ENCODE measurements around the gene CGB1.
A peak's percentile ranks its signal among the peaks of the same experiment; 100 is the strongest.
"Not testable (repeated sequence)": the region's sequence is repeated elsewhere in the genome, so short reads cannot be mapped to it uniquely, and the experiment has no call there.

The CGB1 gene

GRCh38 chr19:49020931-49021895, 15.5 kb downstream of the CGB1 start:
- no peak for ATAC-seq

GRCh38 chr19:49020342-49020741, 16.4 kb downstream of the CGB1 start:
- ATAC-seq = no peak

- peak; percentile 40 to 44 for ATAC-seq
Measured at GRCh38 chr19:49019242-49019932, 17.3 kb downstream of the CGB1 start.

- ATAC-seq = not testable (repeated sequence)
Measured at GRCh38 chr19:49018388-49019241, 18.1 kb downstream of the CGB1 start.

- ATAC-seq = peak; percentile 80 to 82
Measured at GRCh38 chr19:49017666-49018351, 18.9 kb downstream of the CGB1 start.

- ATAC-seq = no peak
Measured at GRCh38 chr19:49017041-49017665, 19.5 kb downstream of the CGB1 start, which contains the start of gene LHB. Gene LHB (minus strand): TSS chr19:49017091. CDS start chr19:49017081, 10 bp downstream.

GRCh38 chr19:49016067-49016839, 20.4 kb downstream of the CGB1 start:
- no peak for ATAC-seq

- no peak for ATAC-seq
Measured at GRCh38 chr19:49014870-49015255, 21.8 kb downstream of the CGB1 start.

- no peak for ATAC-seq
Measured at GRCh38 chr19:49014123-49014869, 22.4 kb downstream of the CGB1 start.

GRCh38 chr19:49011194-49011593, 25.5 kb downstream of the CGB1 start:
- no peak for ATAC-seq

GRCh38 chr19:49010453-49010852, 26.2 kb downstream of the CGB1 start:
- ATAC-seq = no peak

- no peak for ATAC-seq
Measured at GRCh38 chr19:49009828-49010227, 26.9 kb downstream of the CGB1 start.

- no peak for ATAC-seq
Measured at GRCh38 chr19:49006905-49007304, 29.8 kb downstream of the CGB1 start.

- no peak for ATAC-seq
Measured at GRCh38 chr19:49004964-49005614, 31.6 kb downstream of the CGB1 start.

- ATAC-seq = no peak
Measured at GRCh38 chr19:49004133-49004532, 32.6 kb downstream of the CGB1 start.

- peak; percentile 77 to 86 for ATAC-seq
Measured at GRCh38 chr19:48999481-49000325, 37.0 kb downstream of the CGB1 start.

- no peak for ATAC-seq
Measured at GRCh38 chr19:48997972-48998371, 38.7 kb downstream of the CGB1 start.

- no peak for ATAC-seq
Measured at GRCh38 chr19:48994035-48994386, 42.7 kb downstream of the CGB1 start.

All from activated CD4-positive, CD25-positive, alpha-beta regulatory T cell treated with anti-CD3 and anti-CD28 coated beads, Interleukin-2, amount 50 U/mL, for 24 hours (primary cell).